ENCODE data around the gene MMP28.
A peak's percentile ranks its signal among the peaks of the same experiment; 100 is the strongest.

The MMP28 gene, protein sequence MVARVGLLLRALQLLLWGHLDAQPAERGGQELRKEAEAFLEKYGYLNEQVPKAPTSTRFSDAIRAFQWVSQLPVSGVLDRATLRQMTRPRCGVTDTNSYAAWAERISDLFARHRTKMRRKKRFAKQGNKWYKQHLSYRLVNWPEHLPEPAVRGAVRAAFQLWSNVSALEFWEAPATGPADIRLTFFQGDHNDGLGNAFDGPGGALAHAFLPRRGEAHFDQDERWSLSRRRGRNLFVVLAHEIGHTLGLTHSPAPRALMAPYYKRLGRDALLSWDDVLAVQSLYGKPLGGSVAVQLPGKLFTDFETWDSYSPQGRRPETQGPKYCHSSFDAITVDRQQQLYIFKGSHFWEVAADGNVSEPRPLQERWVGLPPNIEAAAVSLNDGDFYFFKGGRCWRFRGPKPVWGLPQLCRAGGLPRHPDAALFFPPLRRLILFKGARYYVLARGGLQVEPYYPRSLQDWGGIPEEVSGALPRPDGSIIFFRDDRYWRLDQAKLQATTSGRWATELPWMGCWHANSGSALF

GRCh38 chr17:35795007-35795870 lies at the start of gene MMP28:
Gene MMP28 (minus strand): TSS chr17:35795641. CDS start chr17:35795377, 264 bp downstream.
- H3K36me3 ChIP-seq (ENCODE audit: control insufficient read depth, low read length), result no peaks in the 10 kb centered on the region
- H3F3A ChIP-seq (ENCODE audit: control insufficient read depth, insufficient read depth), result no peaks in the 10 kb centered on the region
- no peaks in the 10 kb centered on the region for H3K4me1 ChIP-seq (ENCODE audit: control insufficient read depth, low read length)
- no peaks in the 10 kb centered on the region for H3K9me2 ChIP-seq (replicated peaks; ENCODE audit: control insufficient read depth, low read length)
- TF ChIP-seq CTCF (IDR thresholded peaks at IDR 0.05; ENCODE audit: low read depth, low read length, poor library complexity, severe bottlenecking) (no peak), EZH2phosphoT487 (IDR thresholded peaks at IDR 0.05; ENCODE audit: borderline replicate concordance, low read length) (peak; percentile 97; the same call in 1 of the 2 replicates)
- H3K4me3 ChIP-seq (ENCODE audit: low read length), result 0 out of 2 replicates have a peak within 1 kb of the TSS, but pooled peaks have one; percentile 7
- H3K27me3 ChIP-seq (ENCODE audit: control insufficient read depth, low read length), result peaks cover 74% of the 10 kb centered on the region
- no peak within 1 kb of the TSS for H3K27ac ChIP-seq (ENCODE audit: low read depth, low read length)
- no peaks in the 10 kb centered on the region for H3K79me2 ChIP-seq (ENCODE audit: control insufficient read depth, low read length)
- peak within 1 kb of the TSS; percentile 31 for H3K4me2 ChIP-seq (ENCODE audit: low read length)
- H3K9me3 ChIP-seq (ENCODE audit: control insufficient read depth, insufficient read depth, low read length), result no peaks in the 10 kb centered on the region
- no peaks in the 10 kb centered on the region for H4K20me1 ChIP-seq (ENCODE audit: control insufficient read depth, insufficient read depth, low read depth, low read length)

DNA sequence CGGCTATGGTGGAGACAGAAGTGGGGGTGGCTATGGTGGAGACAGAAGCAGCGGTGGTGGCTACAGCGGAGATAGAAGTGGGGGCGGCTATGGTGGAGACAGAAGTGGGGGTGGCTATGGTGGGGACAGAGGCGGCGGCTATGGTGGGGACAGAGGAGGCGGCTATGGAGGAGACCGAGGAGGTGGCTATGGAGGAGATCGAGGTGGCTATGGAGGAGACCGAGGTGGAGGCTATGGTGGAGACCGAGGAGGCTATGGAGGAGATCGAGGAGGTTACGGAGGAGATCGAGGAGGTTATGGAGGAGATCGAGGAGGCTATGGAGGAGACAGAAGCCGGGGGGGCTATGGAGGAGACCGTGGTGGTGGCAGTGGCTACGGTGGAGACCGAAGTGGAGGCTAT lies 49.1 kb upstream of the MMP28 start:
- Histone ChIP-seq H4K20me1 (ENCODE audit: control insufficient read depth, insufficient read depth, low read depth, low read length) (peaks cover 6% of the 10 kb centered on the region; the same call in 1 of the 2 replicates), H3K36me3 (ENCODE audit: control insufficient read depth, low read length) (peaks cover 90% of the 10 kb centered on the region), H3K4me3 (ENCODE audit: low read length) (no peak overlapping the region)

GRCh38 chr17:35843698-35844097 lies 48.3 kb upstream of the MMP28 start:
- no peak overlapping the region for H3K27ac ChIP-seq (ENCODE audit: low read depth, low read length)
- H3K36me3 ChIP-seq (ENCODE audit: control insufficient read depth, low read length), result peaks cover 86% of the 10 kb centered on the region

More for the DNA sequence above, 49.1 kb upstream of the MMP28 start:
- Histone ChIP-seq H3K27ac (ENCODE audit: low read depth, low read length) (no peak overlapping the region), H3K79me2 (ENCODE audit: control insufficient read depth, low read length) (no peaks in the 10 kb centered on the region), H3K4me1 (ENCODE audit: control insufficient read depth, low read length) (no peaks in the 10 kb centered on the region), H3F3A (ENCODE audit: control insufficient read depth, insufficient read depth) (peaks cover 15% of the 10 kb centered on the region), H3K27me3 (ENCODE audit: control insufficient read depth, low read length) (no peaks in the 10 kb centered on the region), H3K9me3 (ENCODE audit: control insufficient read depth, insufficient read depth, low read length) (no peaks in the 10 kb centered on the region), H3K4me2 (ENCODE audit: low read length) (no peak overlapping the region), H3K9me2 (replicated peaks; ENCODE audit: control insufficient read depth, low read length) (no peaks in the 10 kb centered on the region)
- TF ChIP-seq EZH2phosphoT487 (IDR thresholded peaks at IDR 0.05; ENCODE audit: borderline replicate concordance, low read length) (no peak), CTCF (IDR thresholded peaks at IDR 0.05; ENCODE audit: low read depth, low read length, poor library complexity, severe bottlenecking) (no peak)

More at GRCh38 chr17:35843698-35844097, 48.3 kb upstream of the MMP28 start:
- H3K4me1 ChIP-seq (ENCODE audit: control insufficient read depth, low read length), result no peaks in the 10 kb centered on the region
- no peaks in the 10 kb centered on the region for H3K79me2 ChIP-seq (ENCODE audit: control insufficient read depth, low read length)
- peaks cover 15% of the 10 kb centered on the region for H3F3A ChIP-seq (ENCODE audit: control insufficient read depth, insufficient read depth)
- H3K9me3 ChIP-seq (ENCODE audit: control insufficient read depth, insufficient read depth, low read length), result no peaks in the 10 kb centered on the region
- H3K27me3 ChIP-seq (ENCODE audit: control insufficient read depth, low read length), result no peaks in the 10 kb centered on the region
- no peaks in the 10 kb centered on the region for H3K9me2 ChIP-seq (replicated peaks; ENCODE audit: control insufficient read depth, low read length)
- peaks cover 3% of the 10 kb centered on the region; the same call in 1 of the 2 replicates for H4K20me1 ChIP-seq (ENCODE audit: control insufficient read depth, insufficient read depth, low read depth, low read length)
- H3K4me3 ChIP-seq (ENCODE audit: low read length), result no peak overlapping the region
- no peak for TF ChIP-seq EZH2phosphoT487 (IDR thresholded peaks at IDR 0.05; ENCODE audit: borderline replicate concordance, low read length)
- TF ChIP-seq CTCF (IDR thresholded peaks at IDR 0.05; ENCODE audit: low read depth, low read length, poor library complexity, severe bottlenecking), result no peak
- no peak overlapping the region for H3K4me2 ChIP-seq (ENCODE audit: low read length)
